Left lung (tissue), 10 donors: ENCODE data around the gene GAB3. TPM values are rescaled to one million over a fixed set of nuclear protein-coding genes. Genes with fewer than 3 reads are reported as not detected.

Source experiments
- ATAC-seq: fragments of 200-7000 bp; cut with Tn5 transposase; one replicate; pipeline ENCODE4 v1.9.1; 2020; ENCODE audit warnings: moderate library complexity
- DNase-seq, 4 donors: peaks; one replicate each; pipeline ENCODE4 v3.0.0-alpha.2; 2013 to 2020
- H3K27ac ChIP-seq, 2 donors: fragments of 200-600 bp; sonication (generic) in 1 of 2; one replicate each; pipeline versions ENCODE4 v1.5.0 to v1.8.0; 2020 to 2021
- H3K27me3 ChIP-seq, 2 donors: fragments of 200-600 bp; sonication (generic) in 1 of 2; one replicate each; pipeline versions ENCODE4 v1.5.0 to v1.8.0; 2020 to 2021
- H3K36me3 ChIP-seq, 2 donors: fragments of 200-600 bp; sonication (generic) in 1 of 2; one replicate each; pipeline versions ENCODE4 v1.5.0 to v1.8.0; 2020 to 2021
- H3K4me1 ChIP-seq, 2 donors: fragments of 200-600 bp; one replicate each; pipeline ENCODE4 v1.8.0; 2021
- H3K4me3 ChIP-seq, 2 donors: fragments of 200-600 bp; sonication (generic) in 1 of 2; one replicate each; pipeline versions ENCODE4 v1.5.0 to v1.8.0; 2020 to 2021; ENCODE audit warnings: mild to moderate bottlenecking in 1 of 2
- H3K9me3 ChIP-seq, 2 donors: fragments of 200-600 bp; sonication (generic) in 1 of 2; one replicate each; pipeline versions ENCODE4 v1.5.0 to v1.8.0; 2020 to 2021
- CTCF ChIP-seq, 2 donors: fragments of 200-600 bp; sonication (generic) in 1 of 2; IDR thresholded peaks; one replicate each; pipeline versions ENCODE4 v1.5.0 to v1.8.0; 2021; ENCODE audit warnings: antibody characterized with exemption in 2 of 2
- intact Hi-C, 2 donors: fragments of 100-400 bp; cut with DNase I; formaldehyde crosslinking; loops; one replicate each; pipeline versions ENCODE4 v1.11.2 to v1.14.2; 2022
- polyA plus RNA-seq, 6 donors: library from polyadenylated mRNA; unstranded; fragments of 120-200 nt; gene quantifications; one replicate each; pipeline ENCODE4 v1.2.1, GENCODE V29; 2013; ENCODE audit not compliant: insufficient read length in 6 of 6
- total RNA-seq, 2 donors: library from RNA; stranded (reverse); fragmentation: NEBNext Ultra II Directional; extraction: Animal tissue kit (Norgen Biotek cat#: 25700); gene quantifications; one replicate each; pipeline ENCODE4 v1.2.1, GENCODE V29; 2021
- donor health status: DM: no; HTN: yes; CAD: no.
- donor health status: DM: no; HTN: no; CAD: no.

Gene GAB3
- total and polyA plus RNA-seq, 8 donors, result 6.6 to 15.0 (median 7.8) TPM

- Histone ChIP-seq H3K27ac (peak overlapping the region in 1 of 2 donors; percentile 92), H3K4me1 (peaks cover 0 to 49% of the 10 kb centered on the region in 2 donors), H3K4me3 (no peak overlapping the region), H3K9me3 (no peaks in the 10 kb centered on the region), H3K36me3 (no peaks in the 10 kb centered on the region), H3K27me3 (no peaks in the 10 kb centered on the region)
- intact Hi-C loops, result no loop called here
- peak; percentile 62 for ATAC-seq
- TF ChIP-seq CTCF (IDR thresholded peaks at IDR 0.05), result no peak
- no peak for DNase-seq
These were observed 31.7 kb downstream of the GAB3 start for GRCh38 chrX:154719132-154719675.

GRCh38 chrX:154718616-154719015 is 32.3 kb downstream of the GAB3 start:
- Histone ChIP-seq H3K9me3 (no peaks in the 10 kb centered on the region), H3K27ac (peak overlapping the region in 1 of 2 donors; percentile 92), H3K36me3 (no peaks in the 10 kb centered on the region), H3K27me3 (no peaks in the 10 kb centered on the region), H3K4me1 (peaks cover 0 to 45% of the 10 kb centered on the region in 2 donors), H3K4me3 (no peak overlapping the region)
- intact Hi-C loops, result no loop called here
- ATAC-seq (peak; percentile 23), DNase-seq (no peak)
- no peak for TF ChIP-seq CTCF (IDR thresholded peaks at IDR 0.05)

- DNase-seq (no peak), ATAC-seq (no peak)
- no peaks in the 10 kb centered on the region for H3K27me3 ChIP-seq
- peak overlapping the region in 1 of 2 donors; percentile 92 for H3K27ac ChIP-seq
- H3K9me3 ChIP-seq, result no peaks in the 10 kb centered on the region
- no peak overlapping the region for H3K4me3 ChIP-seq
- intact Hi-C loops, result no loop called here
- peaks cover 0 to 46% of the 10 kb centered on the region in 2 donors for H3K4me1 ChIP-seq
- no peaks in the 10 kb centered on the region for H3K36me3 ChIP-seq
- TF ChIP-seq CTCF (IDR thresholded peaks at IDR 0.05), result no peak
These were observed 33.1 kb downstream of the GAB3 start for GRCh38 chrX:154717824-154718223.

- Histone ChIP-seq H3K9me3 (no peaks in the 10 kb centered on the region), H3K4me3 (no peak overlapping the region), H3K4me1 (peaks cover 0 to 52% of the 10 kb centered on the region in 2 donors), H3K27ac (no peak overlapping the region), H3K27me3 (no peaks in the 10 kb centered on the region), H3K36me3 (peaks cover 0 to 13% of the 10 kb centered on the region in 2 donors)
- intact Hi-C loops, result no loop called here
- ATAC-seq, result no peak
- DNase-seq, result no peak
- TF ChIP-seq CTCF (IDR thresholded peaks at IDR 0.05), result no peak
These were observed 35.1 kb downstream of the GAB3 start for GRCh38 chrX:154715825-154716224.

GRCh38 chrX:154714925-154715324 is 36.0 kb downstream of the GAB3 start:
- Histone ChIP-seq H3K36me3 (peaks cover 0 to 13% of the 10 kb centered on the region in 2 donors), H3K27me3 (no peaks in the 10 kb centered on the region), H3K9me3 (no peaks in the 10 kb centered on the region), H3K4me3 (no peak overlapping the region), H3K27ac (no peak overlapping the region), H3K4me1 (peaks cover 0 to 48% of the 10 kb centered on the region in 2 donors)
- peak in 1 of 4 donors; percentile 64 for DNase-seq
- ATAC-seq, result peak; percentile 88
- TF ChIP-seq CTCF (IDR thresholded peaks at IDR 0.05), result peak; percentile 67 to 83
- intact Hi-C loops, result no loop called here
